Fibroblast of pulmonary artery (primary cell): ENCODE measurements around the gene TBC1D16.

ENCODE experiments used
- DNase-seq: peaks from one replicate; pipeline ENCODE4 v3.0.0-alpha.2; 2010; ENCODE audit warnings: low read depth
- H3K4me3 ChIP-seq: replicated peaks from 2 replicates; pipeline ENCODE4 v1.5.1; 2011; ENCODE audit warnings: low read depth, mild to moderate bottlenecking, control low read depth, low read length, moderate library complexity
- TF ChIP-seq, protein P1 (sequence below): IDR thresholded peaks from 2 replicates; pipeline ENCODE4 v1.5.1; 2011; ENCODE audit warnings: mild to moderate bottlenecking, control low read depth, low read length, inconsistent platforms; ENCODE audit errors: missing control alignments

The TBC1D16 gene

DNA sequence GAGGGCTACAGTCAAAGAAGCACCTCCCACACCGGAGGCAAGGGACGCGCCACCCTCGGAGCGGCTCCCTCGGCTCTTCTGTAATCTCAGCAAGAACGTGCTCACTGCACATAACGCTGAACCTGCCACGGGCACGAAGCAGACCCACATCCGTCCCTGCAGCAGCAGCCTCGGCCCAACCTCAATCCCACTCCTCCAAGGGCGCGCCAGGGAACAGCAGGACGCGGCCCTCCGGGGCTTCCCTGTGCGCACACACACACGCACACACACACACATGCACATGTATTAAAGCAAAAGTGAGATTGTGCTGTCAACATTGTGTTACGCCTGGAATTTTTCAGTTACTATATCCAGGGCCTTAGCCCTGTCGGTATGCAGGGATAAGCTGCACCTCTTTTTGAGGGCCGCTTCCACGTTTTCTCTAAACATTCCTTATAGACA lies 54.0 kb downstream of the TBC1D16 start:
- TF ChIP-seq, protein P1, sequence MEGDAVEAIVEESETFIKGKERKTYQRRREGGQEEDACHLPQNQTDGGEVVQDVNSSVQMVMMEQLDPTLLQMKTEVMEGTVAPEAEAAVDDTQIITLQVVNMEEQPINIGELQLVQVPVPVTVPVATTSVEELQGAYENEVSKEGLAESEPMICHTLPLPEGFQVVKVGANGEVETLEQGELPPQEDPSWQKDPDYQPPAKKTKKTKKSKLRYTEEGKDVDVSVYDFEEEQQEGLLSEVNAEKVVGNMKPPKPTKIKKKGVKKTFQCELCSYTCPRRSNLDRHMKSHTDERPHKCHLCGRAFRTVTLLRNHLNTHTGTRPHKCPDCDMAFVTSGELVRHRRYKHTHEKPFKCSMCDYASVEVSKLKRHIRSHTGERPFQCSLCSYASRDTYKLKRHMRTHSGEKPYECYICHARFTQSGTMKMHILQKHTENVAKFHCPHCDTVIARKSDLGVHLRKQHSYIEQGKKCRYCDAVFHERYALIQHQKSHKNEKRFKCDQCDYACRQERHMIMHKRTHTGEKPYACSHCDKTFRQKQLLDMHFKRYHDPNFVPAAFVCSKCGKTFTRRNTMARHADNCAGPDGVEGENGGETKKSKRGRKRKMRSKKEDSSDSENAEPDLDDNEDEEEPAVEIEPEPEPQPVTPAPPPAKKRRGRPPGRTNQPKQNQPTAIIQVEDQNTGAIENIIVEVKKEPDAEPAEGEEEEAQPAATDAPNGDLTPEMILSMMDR = no peak
- H3K4me3 ChIP-seq = no peak overlapping the region
- no peak for DNase-seq

DNA sequence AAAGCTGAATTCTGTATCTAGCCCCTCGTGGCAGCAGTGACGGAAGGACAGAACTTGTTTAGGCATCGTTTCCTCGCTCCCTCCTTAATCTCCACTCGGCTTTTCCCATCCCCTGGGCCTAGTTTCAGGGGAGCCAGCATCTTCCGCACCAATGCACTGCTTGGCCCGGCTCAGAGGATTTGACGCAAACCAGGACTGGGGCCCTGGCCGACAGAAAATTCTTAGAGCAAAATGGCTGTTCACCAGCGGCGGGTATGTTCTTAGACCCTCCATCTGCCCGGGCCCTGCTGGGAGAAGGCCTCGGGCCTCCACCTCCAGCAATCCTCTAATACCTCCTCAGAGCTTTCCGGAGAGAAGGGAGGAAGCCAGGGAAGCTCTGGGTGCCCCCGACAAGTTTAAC lies 54.6 kb downstream of the TBC1D16 start:
- TF ChIP-seq, protein P1 = no peak
- DNase-seq = no peak
- no peak overlapping the region for H3K4me3 ChIP-seq

DNA sequence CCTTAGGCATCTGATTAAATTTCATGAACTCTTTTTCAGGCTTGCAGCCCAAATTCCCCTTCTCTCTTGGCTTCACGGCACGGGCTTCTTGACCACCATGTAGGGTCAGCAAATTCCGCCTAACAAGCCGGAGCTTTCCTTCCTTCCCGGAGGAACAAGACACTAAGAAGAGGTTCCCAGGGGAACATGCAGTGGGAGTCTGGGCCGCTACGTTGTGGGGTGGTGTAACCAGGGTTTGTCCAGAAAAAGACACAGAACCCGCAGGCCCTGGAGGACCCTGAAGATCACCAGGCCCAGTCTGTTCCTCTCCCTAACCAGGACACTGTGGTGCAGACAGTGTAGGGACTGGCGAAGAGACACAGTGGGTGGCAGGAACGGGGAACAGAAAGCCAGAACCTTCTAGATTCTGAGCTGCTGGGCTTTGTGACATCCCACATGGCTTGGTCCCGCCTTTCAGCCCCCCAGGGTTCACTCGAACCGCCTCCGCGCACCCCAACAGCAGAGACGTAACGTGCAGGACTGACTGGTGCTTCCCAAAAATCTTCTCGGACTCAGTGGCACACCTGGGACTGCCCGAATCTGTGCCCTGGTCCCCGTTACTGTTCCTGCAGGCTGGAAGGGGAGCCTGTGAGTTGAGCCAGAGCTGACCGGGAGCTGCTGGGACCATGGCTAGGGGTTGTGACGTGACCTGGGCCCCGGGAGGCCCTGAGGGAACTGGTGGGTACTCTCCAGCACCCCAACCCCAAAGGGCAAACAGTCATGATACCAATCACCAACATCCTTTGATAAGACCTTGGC lies 55.2 kb downstream of the TBC1D16 start:
- no peak overlapping the region for H3K4me3 ChIP-seq
- DNase-seq = no peak
- TF ChIP-seq, protein P1 = no peak

DNA sequence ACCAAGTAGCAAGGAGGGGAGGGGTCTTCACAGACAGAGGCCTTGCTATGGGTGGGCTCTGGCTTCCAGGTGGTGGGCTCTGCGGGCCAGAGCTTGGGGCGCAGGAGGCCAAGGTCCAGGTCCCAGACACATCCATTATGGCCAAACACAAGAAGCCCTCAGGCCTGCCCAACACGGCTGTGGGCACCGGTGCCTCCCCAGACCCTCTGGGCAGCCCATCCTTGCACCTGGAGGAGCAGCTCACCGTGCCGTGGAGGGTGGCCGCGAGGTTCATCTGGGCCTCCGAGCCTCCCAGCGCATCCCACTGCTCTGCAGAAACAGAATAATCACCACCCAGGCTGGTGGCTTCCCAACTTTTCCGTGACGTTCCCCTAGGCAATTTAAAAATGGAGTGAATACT lies 55.9 kb downstream of the TBC1D16 start:
- TF ChIP-seq, protein P1 = no peak
- no peak for DNase-seq
- H3K4me3 ChIP-seq = no peak overlapping the region

DNA sequence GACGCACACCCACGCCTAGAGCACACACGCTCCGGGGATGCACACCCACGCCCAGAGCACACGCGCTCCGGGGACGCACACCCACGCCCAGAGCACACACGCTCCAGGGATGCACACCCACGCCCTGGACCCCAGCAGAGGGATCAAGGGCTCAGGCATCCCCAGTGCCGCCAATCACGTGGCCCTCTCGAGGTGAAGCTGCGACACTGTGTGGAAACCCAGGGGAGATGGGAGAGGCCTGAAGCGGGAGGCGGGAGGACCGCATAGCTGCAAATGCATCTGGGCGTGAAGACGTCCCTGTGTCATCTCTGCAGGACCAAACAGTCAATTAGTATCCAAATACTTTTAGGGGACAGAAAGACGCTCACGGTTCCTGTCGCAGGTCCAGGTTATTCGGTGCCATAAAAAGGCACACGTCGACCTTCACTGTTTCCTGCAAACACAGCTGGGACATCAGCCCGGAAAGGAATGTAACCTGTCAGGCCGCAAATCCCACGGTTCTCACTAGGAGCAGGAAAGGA lies 56.4 kb downstream of the TBC1D16 start:
- TF ChIP-seq, protein P1 = no peak
- DNase-seq = no peak
- no peak overlapping the region for H3K4me3 ChIP-seq

DNA sequence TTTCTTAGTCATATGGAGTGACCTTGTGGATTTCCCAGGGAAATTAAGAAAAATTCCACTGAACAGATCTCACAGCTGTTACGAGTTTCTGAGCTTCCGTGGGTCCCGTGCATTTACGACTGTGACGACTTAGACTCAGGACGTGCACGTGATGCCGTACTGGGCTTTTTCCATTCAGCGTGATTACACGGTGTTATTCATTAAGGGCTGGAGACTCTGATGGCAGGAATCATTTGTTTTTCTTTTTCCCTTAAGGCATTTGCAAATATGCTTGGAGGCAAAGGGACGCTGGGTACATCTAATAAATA lies 57.2 kb downstream of the TBC1D16 start:
- no peak for DNase-seq
- H3K4me3 ChIP-seq = no peak overlapping the region
- TF ChIP-seq, protein P1 = no peak
